ENCODE data around the gene GPR162.

DNA sequence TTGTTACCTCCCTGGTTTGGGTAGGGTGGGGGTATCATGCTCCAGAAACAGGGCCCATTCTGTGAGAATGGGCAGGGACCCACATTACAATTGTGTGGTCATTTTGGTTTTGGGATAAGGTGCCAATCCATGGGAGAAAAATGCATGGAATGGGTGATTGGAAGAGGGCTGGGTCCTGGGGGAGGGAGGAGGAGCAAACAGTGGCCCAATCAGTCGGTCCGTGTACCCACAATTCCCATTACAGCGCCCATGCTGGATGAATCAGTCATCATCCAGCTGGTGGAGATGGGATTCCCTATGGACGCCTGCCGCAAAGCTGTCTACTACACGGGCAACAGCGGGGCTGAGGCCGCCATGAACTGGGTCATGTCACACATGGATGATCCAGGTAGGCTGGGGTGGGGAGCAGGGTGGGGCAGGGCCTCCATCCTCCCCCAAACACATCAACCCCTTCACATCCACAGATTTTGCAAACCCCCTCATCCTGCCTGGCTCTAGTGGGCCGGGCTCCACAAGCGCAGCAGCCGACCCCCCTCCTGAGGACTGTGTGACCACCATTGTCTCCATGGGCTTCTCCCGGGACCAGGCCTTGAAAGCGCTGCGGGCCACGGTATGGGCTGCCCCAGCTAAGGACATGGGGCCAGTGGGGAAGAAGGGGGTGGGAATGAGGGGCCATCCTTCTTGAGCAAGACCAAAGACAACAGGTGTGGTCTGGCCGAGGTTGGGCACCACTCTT is 42.1 kb downstream of the GPR162 start:
- TF ChIP-seq POLR2A (IDR thresholded peaks at IDR 0.05), result no peak
- TF ChIP-seq CTCF (IDR thresholded peaks at IDR 0.05), result no peak

All from heart left ventricle (tissue), 13 donors.